GM10248 (cell line): ENCODE data around the gene LRRC4C.
"Not testable (repeated sequence)": the region's sequence is repeated elsewhere in the genome, so short reads cannot be mapped to it uniquely, and the experiment has no call there.

Experiments used
- CTCF ChIA-PET: fragments of 300-600 bp; sonication (Branson Sonifier 250); formaldehyde crosslinking; extraction: SDS; loops from one replicate; lab custom pipeline; 2021; ENCODE audit warnings: antibody characterized with exemption; lab: Yijun Ruan, JAX
- POLR2A ChIA-PET: fragments of 350-650 bp; sonication (Branson Sonifier 250); formaldehyde crosslinking; extraction: SDS; loops from one replicate; lab custom pipeline; 2020; ENCODE audit warnings: antibody characterized with exemption; lab: Yijun Ruan, JAX
- DNase-seq: peaks from one replicate; pipeline ENCODE4 v3.0.0; 2012; ENCODE audit errors: extremely low spot score
- CTCF ChIP-seq: IDR thresholded peaks from 2 replicates; pipeline ENCODE4 v1.5.1; 2012; ENCODE audit warnings: mild to moderate bottlenecking, low read depth; ENCODE audit errors: extremely low read depth, missing control alignments, control extremely low read depth

The LRRC4C gene

DNA sequence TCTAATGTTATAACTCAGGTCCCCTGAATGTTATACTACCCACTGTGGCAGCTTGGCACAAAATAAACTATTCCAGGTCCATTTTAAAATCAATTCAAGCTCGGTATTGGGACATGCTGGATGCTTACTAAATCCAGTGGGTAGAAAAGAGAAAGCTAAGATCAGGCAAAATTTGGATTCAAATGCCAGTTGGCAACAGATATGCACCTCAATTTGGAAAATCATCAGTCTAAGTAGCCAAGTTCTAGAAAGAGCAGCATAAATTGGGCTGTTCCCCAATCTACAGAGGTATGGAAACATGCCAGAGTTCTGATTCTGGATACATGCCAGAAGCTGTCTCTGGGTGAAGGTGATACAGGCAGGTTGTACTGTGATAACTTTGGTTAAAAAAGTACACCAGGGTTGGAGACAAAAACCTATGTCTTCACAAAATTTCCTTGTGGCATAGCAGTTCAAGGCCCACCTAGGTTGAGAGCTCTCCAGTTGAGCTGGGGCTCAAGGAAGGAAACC, 427.8 kb downstream of the LRRC4C start:
- ChIA-PET CTCF (interaction anchor here (1.6 kb wide), 1 partner anchor 9 kb away, joined by 4 read pairs; no protein-coding TSS in a partner anchor), POLR2A (no interaction called here)
- no peak for TF ChIP-seq CTCF
- no peak for DNase-seq

DNA sequence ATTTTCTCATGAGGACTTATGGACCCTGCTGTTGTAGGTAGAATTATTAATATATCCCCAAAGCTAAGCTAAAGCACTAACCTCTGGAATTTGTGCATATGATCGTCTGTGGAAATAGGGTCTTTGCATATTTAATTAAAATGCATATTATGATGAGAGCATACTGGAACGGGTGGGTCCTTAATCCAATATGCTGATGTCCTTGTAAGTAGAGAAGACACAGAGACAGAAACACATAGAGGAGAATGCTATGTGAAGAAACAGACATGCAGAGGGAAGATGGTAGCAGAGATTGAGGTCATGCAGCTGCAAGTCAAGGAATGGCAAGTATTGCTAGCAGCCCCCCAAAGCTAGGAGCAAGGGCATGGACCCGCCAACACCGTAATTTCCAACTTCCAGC, 439.2 kb downstream of the LRRC4C start:
- POLR2A ChIA-PET: no interaction called here
- no peak for DNase-seq
- CTCF ChIA-PET: interaction anchor here (1.4 kb wide), 1 partner anchor 10 kb away, joined by 3 read pairs; no protein-coding TSS in a partner anchor
- TF ChIP-seq CTCF: no peak

- not testable (repeated sequence) for DNase-seq
Observed at GRCh38 chr11:41019666-41020065, 439.8 kb downstream of the LRRC4C start.

GRCh38 chr11:41018224-41018623, 441.2 kb downstream of the LRRC4C start:
- CTCF ChIA-PET: interaction anchor here (1.1 to 1.2 kb wide), 2 partner anchors 11 to 12 kb away, joined by 5 read pairs; no protein-coding TSS in a partner anchor
- no peak for DNase-seq
- TF ChIP-seq CTCF: no peak
- POLR2A ChIA-PET: no interaction called here

More at GRCh38 chr11:41019666-41020065, 439.8 kb downstream of the LRRC4C start:
- POLR2A ChIA-PET, CTCF ChIA-PET: not testable (repeated sequence)

- ChIA-PET POLR2A (no interaction called here), CTCF (interaction anchor here (1.0 kb wide), 1 partner anchor 12 kb away, joined by 3 read pairs; no protein-coding TSS in a partner anchor)
- DNase-seq: no peak
- TF ChIP-seq CTCF: no peak
Observed at GRCh38 chr11:41010361-41011050, 448.9 kb downstream of the LRRC4C start.

- CTCF ChIA-PET: interaction anchor here (1.0 to 1.2 kb wide), 2 partner anchors 12 kb away, joined by 3 to 5 read pairs; no protein-coding TSS in a partner anchor
Observed at GRCh38 chr11:41005986-41006385, 453.5 kb downstream of the LRRC4C start.

More at GRCh38 chr11:41005986-41006385, 453.5 kb downstream of the LRRC4C start:
- TF ChIP-seq CTCF: no peak
- POLR2A ChIA-PET: no interaction called here
- no peak for DNase-seq
